Measurements from ENCODE around the gene ABAT. TPM values are rescaled to one million over a fixed set of nuclear protein-coding genes. Genes with fewer than 3 reads are reported as not detected.

Gene ABAT
- total and polyA plus RNA-seq, 2 experiments from 2014 or later = 31.2 to 59.1 TPM

DNA sequence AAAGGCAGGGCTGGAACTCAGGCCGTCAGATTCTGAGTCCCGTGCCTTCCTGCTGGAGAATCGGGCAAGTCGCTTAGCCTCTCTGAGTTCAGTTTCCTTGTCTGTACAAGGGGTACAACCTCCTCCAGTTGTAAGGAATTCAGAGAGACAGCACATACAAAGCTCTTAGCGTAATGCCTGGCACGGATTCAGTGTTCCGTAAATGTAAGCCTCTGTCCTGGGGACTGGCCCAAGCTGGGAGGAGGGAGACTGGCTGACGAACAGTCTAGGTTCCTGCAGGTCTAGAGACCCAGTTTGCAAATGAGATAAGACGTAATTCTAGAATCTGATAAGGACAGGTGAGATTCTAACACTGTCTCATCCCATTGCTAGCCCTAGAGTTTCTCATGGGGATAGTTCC is 43.0 kb upstream of the ABAT start:
- no peak for TF ChIP-seq EZH2 (IDR thresholded peaks at IDR 0.05; ENCODE audit: borderline replicate concordance)
- no peak for TF ChIP-seq EZH2phosphoT487 (IDR thresholded peaks at IDR 0.05; ENCODE audit: low read depth, severe bottlenecking, unreplicated experiment)
- TF ChIP-seq, protein P1, sequence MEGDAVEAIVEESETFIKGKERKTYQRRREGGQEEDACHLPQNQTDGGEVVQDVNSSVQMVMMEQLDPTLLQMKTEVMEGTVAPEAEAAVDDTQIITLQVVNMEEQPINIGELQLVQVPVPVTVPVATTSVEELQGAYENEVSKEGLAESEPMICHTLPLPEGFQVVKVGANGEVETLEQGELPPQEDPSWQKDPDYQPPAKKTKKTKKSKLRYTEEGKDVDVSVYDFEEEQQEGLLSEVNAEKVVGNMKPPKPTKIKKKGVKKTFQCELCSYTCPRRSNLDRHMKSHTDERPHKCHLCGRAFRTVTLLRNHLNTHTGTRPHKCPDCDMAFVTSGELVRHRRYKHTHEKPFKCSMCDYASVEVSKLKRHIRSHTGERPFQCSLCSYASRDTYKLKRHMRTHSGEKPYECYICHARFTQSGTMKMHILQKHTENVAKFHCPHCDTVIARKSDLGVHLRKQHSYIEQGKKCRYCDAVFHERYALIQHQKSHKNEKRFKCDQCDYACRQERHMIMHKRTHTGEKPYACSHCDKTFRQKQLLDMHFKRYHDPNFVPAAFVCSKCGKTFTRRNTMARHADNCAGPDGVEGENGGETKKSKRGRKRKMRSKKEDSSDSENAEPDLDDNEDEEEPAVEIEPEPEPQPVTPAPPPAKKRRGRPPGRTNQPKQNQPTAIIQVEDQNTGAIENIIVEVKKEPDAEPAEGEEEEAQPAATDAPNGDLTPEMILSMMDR (IDR thresholded peaks at IDR 0.05; ENCODE audit: poor library complexity) = no peak
- Histone ChIP-seq H3K9me2 (replicated peaks; ENCODE audit: insufficient read depth) (no peaks in the 10 kb centered on the region), H3K27ac (no peak overlapping the region), H2AFZ (no peak overlapping the region), H3K4me2 (no peak overlapping the region), H3K27me3 (no peaks in the 10 kb centered on the region), H3K4me3 (no peak overlapping the region), H3K36me3 (replicated peaks; ENCODE audit: insufficient read depth, low read depth) (peaks cover 4% of the 10 kb centered on the region), H3K4me1 (ENCODE audit: insufficient read depth) (no peaks in the 10 kb centered on the region), H4K20me1 (ENCODE audit: insufficient read depth, poor library complexity, severe bottlenecking) (peaks cover 4% of the 10 kb centered on the region), H3K9me3 (ENCODE audit: low read depth) (no peaks in the 10 kb centered on the region), H3K79me2 (no peaks in the 10 kb centered on the region)
- WGBS (ENCODE audit: low lambda C conversion rate, missing lambda C conversion rate) = 89% methylated on average over 9 of the region's 9 CpGs
- DNase-seq (ENCODE audit: low spot score) = no peak

DNA sequence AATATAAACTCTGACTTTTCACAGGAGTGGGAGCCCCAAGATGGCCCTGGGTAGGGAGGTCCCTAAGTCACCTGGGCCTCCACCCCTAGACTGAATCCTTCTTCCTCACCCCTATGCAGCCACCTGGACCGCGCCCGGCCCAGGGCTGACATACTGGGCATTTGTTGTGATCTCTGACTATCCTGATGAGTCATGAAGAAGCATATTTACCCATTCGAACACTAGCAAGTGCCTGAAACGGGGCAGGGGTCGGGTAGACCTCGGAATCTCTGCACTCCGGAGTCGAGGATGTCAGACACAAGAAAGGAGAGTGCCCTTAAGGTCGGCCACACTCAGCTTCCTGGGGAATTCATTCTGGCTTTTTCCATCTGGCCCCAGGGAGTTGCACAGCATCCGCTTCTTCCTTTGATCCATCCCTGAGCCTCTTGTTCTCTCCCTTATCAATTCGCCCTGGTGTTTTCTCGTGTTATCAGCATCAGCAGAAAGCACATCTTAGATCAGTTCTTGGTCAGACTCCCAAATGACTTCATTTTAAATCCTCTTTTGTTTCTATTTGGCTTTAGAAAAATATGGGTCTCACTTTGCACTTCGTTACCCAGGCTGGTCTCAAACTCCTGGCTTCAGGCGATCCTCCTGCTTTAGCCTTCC is 42.5 kb upstream of the ABAT start:
- Histone ChIP-seq H4K20me1 (ENCODE audit: insufficient read depth, poor library complexity, severe bottlenecking) (peaks cover 4% of the 10 kb centered on the region), H3K27ac (no peak overlapping the region), H3K9me3 (ENCODE audit: low read depth) (no peaks in the 10 kb centered on the region), H3K79me2 (no peaks in the 10 kb centered on the region), H3K36me3 (replicated peaks; ENCODE audit: insufficient read depth, low read depth) (peaks cover 4% of the 10 kb centered on the region), H2AFZ (no peak overlapping the region), H3K4me1 (ENCODE audit: insufficient read depth) (no peaks in the 10 kb centered on the region), H3K4me2 (no peak overlapping the region), H3K9me2 (replicated peaks; ENCODE audit: insufficient read depth) (no peaks in the 10 kb centered on the region), H3K4me3 (no peak overlapping the region), H3K27me3 (no peaks in the 10 kb centered on the region)
- 70% methylated on average over 15 of the region's 15 CpGs for WGBS (ENCODE audit: low lambda C conversion rate, missing lambda C conversion rate)
- TF ChIP-seq EZH2phosphoT487 (IDR thresholded peaks at IDR 0.05; ENCODE audit: low read depth, severe bottlenecking, unreplicated experiment) (no peak), EZH2 (IDR thresholded peaks at IDR 0.05; ENCODE audit: borderline replicate concordance) (no peak)
- TF ChIP-seq, protein P1 (IDR thresholded peaks at IDR 0.05; ENCODE audit: poor library complexity) = no peak
- DNase-seq (ENCODE audit: low spot score) = no peak

DNA sequence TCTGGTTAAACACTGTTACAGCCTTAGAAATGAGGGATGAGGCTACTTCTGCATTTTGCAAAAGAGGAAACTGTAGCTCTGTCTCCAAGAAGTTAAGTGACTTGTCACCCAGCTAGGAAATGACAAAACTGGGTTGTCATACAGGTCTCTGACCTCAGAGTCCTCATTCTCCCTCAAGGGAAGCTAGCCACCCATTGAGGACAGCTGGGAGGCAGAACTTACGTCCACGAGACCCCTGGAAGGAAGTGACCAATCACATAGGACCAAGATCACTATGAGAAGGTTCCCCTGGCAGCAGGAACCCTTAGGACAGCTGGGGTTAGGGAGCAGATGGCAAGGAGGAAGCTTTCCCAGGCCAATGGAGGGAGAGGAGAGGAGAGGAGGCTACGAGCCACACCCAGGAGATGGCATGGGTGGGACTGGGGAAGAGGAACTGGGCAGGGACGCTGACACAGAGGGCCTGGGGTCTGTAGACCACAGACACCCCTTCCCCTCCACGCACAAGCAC is 41.7 kb upstream of the ABAT start:
- Histone ChIP-seq H3K4me2 (no peak overlapping the region), H3K4me3 (no peak overlapping the region), H3K4me1 (ENCODE audit: insufficient read depth) (no peaks in the 10 kb centered on the region), H3K9me3 (ENCODE audit: low read depth) (no peaks in the 10 kb centered on the region), H3K27me3 (no peaks in the 10 kb centered on the region), H3K36me3 (replicated peaks; ENCODE audit: insufficient read depth, low read depth) (peaks cover 4% of the 10 kb centered on the region), H2AFZ (no peak overlapping the region), H3K27ac (no peak overlapping the region), H3K79me2 (no peaks in the 10 kb centered on the region), H4K20me1 (ENCODE audit: insufficient read depth, poor library complexity, severe bottlenecking) (peaks cover 4% of the 10 kb centered on the region), H3K9me2 (replicated peaks; ENCODE audit: insufficient read depth) (no peaks in the 10 kb centered on the region)
- DNase-seq (ENCODE audit: low spot score) = no peak
- over 99% methylated on average over 5 of the region's 5 CpGs for WGBS (ENCODE audit: low lambda C conversion rate, missing lambda C conversion rate)
- TF ChIP-seq, protein P1 (IDR thresholded peaks at IDR 0.05; ENCODE audit: poor library complexity) = no peak
- TF ChIP-seq EZH2 (IDR thresholded peaks at IDR 0.05; ENCODE audit: borderline replicate concordance) (no peak), EZH2phosphoT487 (IDR thresholded peaks at IDR 0.05; ENCODE audit: low read depth, severe bottlenecking, unreplicated experiment) (no peak)
